ENCODE measurements around the gene PAK6.

PAK6 gene

DNA sequence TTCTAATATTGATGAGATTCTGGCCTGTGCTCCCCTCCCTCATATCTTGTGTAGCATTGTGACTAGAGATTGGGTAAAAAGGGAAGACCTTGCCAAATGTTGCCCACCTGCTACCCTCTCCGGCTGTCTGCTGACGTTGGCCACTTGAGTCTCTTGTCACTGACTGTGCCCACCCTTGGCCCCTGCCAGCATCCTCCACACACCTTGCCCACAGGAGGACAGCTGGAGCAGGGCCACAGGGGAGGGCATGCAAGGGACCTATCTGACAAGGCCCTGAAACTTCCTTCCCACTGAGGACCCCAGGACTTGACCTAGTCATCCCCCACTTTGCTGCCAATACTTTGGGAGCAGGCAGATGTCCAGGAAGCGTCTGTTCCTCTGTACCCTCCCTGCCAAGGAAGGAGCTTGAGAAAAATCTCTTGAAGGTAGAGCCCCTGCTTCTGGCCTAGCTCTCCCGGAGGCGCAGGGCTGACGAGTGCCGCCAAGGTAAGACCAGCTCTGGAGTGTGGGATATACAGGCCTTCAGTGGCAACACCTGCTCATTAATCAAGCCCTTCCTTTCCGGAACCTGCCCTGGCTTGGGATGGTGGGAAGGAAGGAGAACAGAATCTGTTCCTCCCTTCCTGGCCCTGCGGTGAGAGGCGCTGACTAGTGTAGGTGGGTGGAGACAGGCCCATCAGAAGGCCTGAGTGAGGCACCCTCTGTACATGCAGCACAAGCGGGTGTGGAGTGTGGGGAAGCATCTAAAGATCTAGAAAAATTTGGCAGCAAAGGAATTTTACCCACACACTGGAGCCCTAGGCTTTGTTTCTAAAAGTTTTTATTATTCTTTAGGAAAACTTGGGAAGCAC lies 4.9 kb upstream of the PAK6 start:
- H3K27ac ChIP-seq (ENCODE audit: low read depth, low read length), result no peak overlapping the region
- no peaks in the 10 kb centered on the region for H3K9me3 ChIP-seq (ENCODE audit: control insufficient read depth, insufficient read depth, low read length)
- peaks cover 32% of the 10 kb centered on the region for H3F3A ChIP-seq (ENCODE audit: control insufficient read depth, insufficient read depth)
- TF ChIP-seq, protein P1, sequence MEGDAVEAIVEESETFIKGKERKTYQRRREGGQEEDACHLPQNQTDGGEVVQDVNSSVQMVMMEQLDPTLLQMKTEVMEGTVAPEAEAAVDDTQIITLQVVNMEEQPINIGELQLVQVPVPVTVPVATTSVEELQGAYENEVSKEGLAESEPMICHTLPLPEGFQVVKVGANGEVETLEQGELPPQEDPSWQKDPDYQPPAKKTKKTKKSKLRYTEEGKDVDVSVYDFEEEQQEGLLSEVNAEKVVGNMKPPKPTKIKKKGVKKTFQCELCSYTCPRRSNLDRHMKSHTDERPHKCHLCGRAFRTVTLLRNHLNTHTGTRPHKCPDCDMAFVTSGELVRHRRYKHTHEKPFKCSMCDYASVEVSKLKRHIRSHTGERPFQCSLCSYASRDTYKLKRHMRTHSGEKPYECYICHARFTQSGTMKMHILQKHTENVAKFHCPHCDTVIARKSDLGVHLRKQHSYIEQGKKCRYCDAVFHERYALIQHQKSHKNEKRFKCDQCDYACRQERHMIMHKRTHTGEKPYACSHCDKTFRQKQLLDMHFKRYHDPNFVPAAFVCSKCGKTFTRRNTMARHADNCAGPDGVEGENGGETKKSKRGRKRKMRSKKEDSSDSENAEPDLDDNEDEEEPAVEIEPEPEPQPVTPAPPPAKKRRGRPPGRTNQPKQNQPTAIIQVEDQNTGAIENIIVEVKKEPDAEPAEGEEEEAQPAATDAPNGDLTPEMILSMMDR (IDR thresholded peaks at IDR 0.05; ENCODE audit: low read depth, low read length, poor library complexity, severe bottlenecking), result no peak
- no peak for TF ChIP-seq EZH2phosphoT487 (IDR thresholded peaks at IDR 0.05; ENCODE audit: borderline replicate concordance, low read length)
- peaks cover 23% of the 10 kb centered on the region for H3K36me3 ChIP-seq (ENCODE audit: control insufficient read depth, low read length)
- H3K27me3 ChIP-seq (ENCODE audit: control insufficient read depth, low read length), result no peaks in the 10 kb centered on the region
- no peak overlapping the region for H3K4me3 ChIP-seq (ENCODE audit: low read length)
- H3K9me2 ChIP-seq (replicated peaks; ENCODE audit: control insufficient read depth, low read length), result no peaks in the 10 kb centered on the region
- peaks cover 36% of the 10 kb centered on the region for H3K4me1 ChIP-seq (ENCODE audit: control insufficient read depth, low read length)
- no peaks in the 10 kb centered on the region for H3K79me2 ChIP-seq (ENCODE audit: control insufficient read depth, low read length)
- H3K4me2 ChIP-seq (ENCODE audit: low read length), result peak overlapping the region; percentile 55; the same call in 1 of the 2 replicates
- H4K20me1 ChIP-seq (ENCODE audit: control insufficient read depth, insufficient read depth, low read depth, low read length), result no peaks in the 10 kb centered on the region

DNA sequence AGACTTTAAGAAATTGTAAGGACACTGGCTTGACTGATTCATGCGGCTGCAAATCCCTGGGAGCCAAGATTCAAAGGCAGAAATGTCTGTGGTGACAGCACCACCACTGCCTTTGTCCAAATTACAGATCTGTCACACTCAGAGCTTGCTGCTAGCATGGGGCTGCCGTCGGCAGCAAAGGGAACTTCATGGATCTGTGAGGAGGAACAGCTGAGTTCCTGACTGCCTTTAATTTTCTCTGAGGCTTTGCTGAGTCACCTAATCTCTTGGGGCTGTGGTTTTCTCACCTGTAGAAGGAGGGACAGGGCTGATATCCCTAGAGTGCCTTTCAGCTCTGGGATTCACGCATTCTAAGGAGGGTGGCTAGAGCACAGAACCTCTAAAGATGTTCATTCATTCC lies 4.1 kb upstream of the PAK6 start:
- Histone ChIP-seq H3F3A (ENCODE audit: control insufficient read depth, insufficient read depth) (peaks cover 24% of the 10 kb centered on the region), H3K4me3 (ENCODE audit: low read length) (peak overlapping the region; percentile 29; the same call in 1 of the 2 replicates), H4K20me1 (ENCODE audit: control insufficient read depth, insufficient read depth, low read depth, low read length) (no peaks in the 10 kb centered on the region), H3K9me3 (ENCODE audit: control insufficient read depth, insufficient read depth, low read length) (no peaks in the 10 kb centered on the region), H3K36me3 (ENCODE audit: control insufficient read depth, low read length) (peaks cover 14% of the 10 kb centered on the region), H3K4me1 (ENCODE audit: control insufficient read depth, low read length) (peaks cover 44% of the 10 kb centered on the region), H3K4me2 (ENCODE audit: low read length) (peak overlapping the region; percentile 55), H3K27ac (ENCODE audit: low read depth, low read length) (peak overlapping the region; percentile 35), H3K27me3 (ENCODE audit: control insufficient read depth, low read length) (peaks cover 7% of the 10 kb centered on the region), H3K9me2 (replicated peaks; ENCODE audit: control insufficient read depth, low read length) (no peaks in the 10 kb centered on the region), H3K79me2 (ENCODE audit: control insufficient read depth, low read length) (no peaks in the 10 kb centered on the region)
- TF ChIP-seq EZH2phosphoT487 (IDR thresholded peaks at IDR 0.05; ENCODE audit: borderline replicate concordance, low read length), result no peak
- TF ChIP-seq, protein P1 (IDR thresholded peaks at IDR 0.05; ENCODE audit: low read depth, low read length, poor library complexity, severe bottlenecking), result no peak

DNA sequence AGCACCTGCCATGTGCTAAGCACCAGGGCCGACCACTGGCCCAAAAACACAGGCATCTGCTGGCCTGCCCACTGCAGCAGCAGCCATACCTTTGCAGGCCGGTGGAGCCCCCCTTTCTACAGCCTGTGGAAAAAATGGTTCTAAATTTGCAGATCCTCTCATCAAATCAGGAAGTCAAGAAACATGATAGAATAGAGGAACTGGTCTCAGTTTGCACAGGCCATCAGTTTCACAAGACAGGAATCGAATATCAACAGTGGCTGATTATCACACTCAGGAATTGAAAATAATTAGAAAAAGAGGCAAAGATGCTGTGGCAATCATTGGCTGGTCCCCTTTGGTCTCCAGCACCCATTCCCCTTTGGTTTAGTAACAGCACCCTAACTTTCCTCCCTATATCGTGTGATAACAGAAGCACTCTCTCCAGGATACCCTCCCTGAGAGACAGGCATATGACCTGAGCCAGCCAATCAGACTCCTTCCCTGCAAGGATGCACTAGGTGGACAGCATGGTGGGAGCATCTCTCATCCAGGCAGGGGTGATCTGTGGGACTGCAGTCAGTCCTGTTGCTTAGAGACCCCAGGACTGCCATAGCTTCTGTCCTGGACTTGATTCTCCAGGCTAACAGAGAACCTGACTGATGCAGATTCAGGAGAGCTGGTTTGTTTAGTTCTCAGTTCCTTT lies 3.5 kb upstream of the PAK6 start:
- H3K4me1 ChIP-seq (ENCODE audit: control insufficient read depth, low read length), result peaks cover 44% of the 10 kb centered on the region
- TF ChIP-seq, protein P1 (IDR thresholded peaks at IDR 0.05; ENCODE audit: low read depth, low read length, poor library complexity, severe bottlenecking), result no peak
- no peak for TF ChIP-seq EZH2phosphoT487 (IDR thresholded peaks at IDR 0.05; ENCODE audit: borderline replicate concordance, low read length)
- peak overlapping the region; percentile 55 for H3K4me2 ChIP-seq (ENCODE audit: low read length)
- H3K27ac ChIP-seq (ENCODE audit: low read depth, low read length), result peak overlapping the region; percentile 35
- H4K20me1 ChIP-seq (ENCODE audit: control insufficient read depth, insufficient read depth, low read depth, low read length), result no peaks in the 10 kb centered on the region
- H3K4me3 ChIP-seq (ENCODE audit: low read length), result peak overlapping the region; percentile 29; the same call in 1 of the 2 replicates
- peaks cover 24% of the 10 kb centered on the region for H3F3A ChIP-seq (ENCODE audit: control insufficient read depth, insufficient read depth)
- peaks cover 7% of the 10 kb centered on the region for H3K27me3 ChIP-seq (ENCODE audit: control insufficient read depth, low read length)
- no peaks in the 10 kb centered on the region for H3K79me2 ChIP-seq (ENCODE audit: control insufficient read depth, low read length)
- H3K9me2 ChIP-seq (replicated peaks; ENCODE audit: control insufficient read depth, low read length), result no peaks in the 10 kb centered on the region
- H3K36me3 ChIP-seq (ENCODE audit: control insufficient read depth, low read length), result peaks cover 11% of the 10 kb centered on the region
- no peaks in the 10 kb centered on the region for H3K9me3 ChIP-seq (ENCODE audit: control insufficient read depth, insufficient read depth, low read length)
